Brain microvascular endothelial cell (primary cell): Measurements from ENCODE around the gene PRDM15.

Source experiments
- DNase-seq: peaks from one replicate; pipeline ENCODE4 v3.0.0-alpha.2; 2020
- H3K27ac ChIP-seq: fragments of 250-450 bp; sonication (Bioruptor Pico); 2 replicates; pipeline ENCODE4 v1.5.1; 2020; ENCODE audit warnings: mild to moderate bottlenecking, moderate library complexity
- H3K27me3 ChIP-seq: fragments of 250-450 bp; sonication (Bioruptor Pico); replicated peaks from 2 replicates; pipeline ENCODE4 v1.5.1; 2020; ENCODE audit warnings: mild to moderate bottlenecking
- H3K36me3 ChIP-seq: fragments of 250-450 bp; sonication (Bioruptor Pico); replicated peaks from 2 replicates; pipeline ENCODE4 v1.5.1; 2020; ENCODE audit warnings: mild to moderate bottlenecking
- H3K4me3 ChIP-seq: 2 replicates; pipeline ENCODE4 v1.5.1; 2011; ENCODE audit warnings: low read depth, mild to moderate bottlenecking, control low read depth, low read length, moderate library complexity
- CTCF ChIP-seq: IDR thresholded peaks from 2 replicates; pipeline ENCODE4 v1.5.1; 2011; ENCODE audit warnings: low read depth, mild to moderate bottlenecking, moderate library complexity, low read length, control low read depth, inconsistent platforms; ENCODE audit errors: missing control alignments
- in situ Hi-C: cut with HindIII; loops from 2 replicates; pipeline ENCODE4 v1.10.0; 2017; ENCODE audit warnings: low sequenced_read_pairs, low pct_ligation_motif_present

PRDM15 gene

GRCh38 chr21:41894922-41895557 lies 15.9 kb upstream of the PRDM15 start:
- in situ Hi-C loops, result no loop called here
- H3K4me3 ChIP-seq, result no peak overlapping the region
- peak overlapping the region; percentile 50 for H3K27ac ChIP-seq
- TF ChIP-seq CTCF, result no peak
- no peaks in the 10 kb centered on the region for H3K36me3 ChIP-seq
- peak; percentile 93 for DNase-seq
- no peaks in the 10 kb centered on the region for H3K27me3 ChIP-seq

- no peak for DNase-seq
- no peak for TF ChIP-seq CTCF
- Histone ChIP-seq H3K4me3 (no peak overlapping the region), H3K27me3 (no peaks in the 10 kb centered on the region), H3K27ac (peak overlapping the region; percentile 13), H3K36me3 (no peaks in the 10 kb centered on the region)
- in situ Hi-C loops, result no loop called here
Observed at GRCh38 chr21:41894511-41894910, 15.4 kb upstream of the PRDM15 start.

GRCh38 chr21:41892726-41893125 lies 13.6 kb upstream of the PRDM15 start:
- H3K27me3 ChIP-seq, result no peaks in the 10 kb centered on the region
- H3K4me3 ChIP-seq, result no peak overlapping the region
- H3K36me3 ChIP-seq, result no peaks in the 10 kb centered on the region
- in situ Hi-C loops, result no loop called here
- no peak overlapping the region for H3K27ac ChIP-seq
- no peak for DNase-seq
- no peak for TF ChIP-seq CTCF

GRCh38 chr21:41891132-41891531 lies 12.0 kb upstream of the PRDM15 start:
- Histone ChIP-seq H3K27me3 (no peaks in the 10 kb centered on the region), H3K27ac (no peak overlapping the region), H3K4me3 (no peak overlapping the region), H3K36me3 (no peaks in the 10 kb centered on the region)
- no peak for DNase-seq
- no peak for TF ChIP-seq CTCF
- in situ Hi-C loops, result no loop called here

- Histone ChIP-seq H3K27me3 (no peaks in the 10 kb centered on the region), H3K36me3 (no peaks in the 10 kb centered on the region), H3K4me3 (no peak overlapping the region), H3K27ac (no peak overlapping the region)
- no peak for DNase-seq
- TF ChIP-seq CTCF, result no peak
- in situ Hi-C loops, result no loop called here
Observed at GRCh38 chr21:41890355-41890754, 11.2 kb upstream of the PRDM15 start.

GRCh38 chr21:41888749-41889376 lies 9.7 kb upstream of the PRDM15 start:
- Histone ChIP-seq H3K4me3 (no peak overlapping the region), H3K27ac (no peak overlapping the region), H3K27me3 (no peaks in the 10 kb centered on the region), H3K36me3 (no peaks in the 10 kb centered on the region)
- in situ Hi-C loops, result no loop called here
- DNase-seq, result no peak
- no peak for TF ChIP-seq CTCF
